GM21360 (cell line): ENCODE results near the gene PIM3.

Experiments used
- ATAC-seq: cut with Tn5 transposase; IDR thresholded peaks from one replicate; pipeline ENCODE4 v1.9.1; 2021; ENCODE audit warnings: mild to moderate bottlenecking, moderate library complexity; ENCODE audit not compliant: unreplicated experiment

PIM3 gene

GRCh38 chr22:49960159-49961004 lies at the start of gene PIM3:
PIM3 (plus strand) TSS chr22:49960772; CDS start chr22:49960948, 176 bp downstream.
- peak; percentile 48 for ATAC-seq

DNA sequence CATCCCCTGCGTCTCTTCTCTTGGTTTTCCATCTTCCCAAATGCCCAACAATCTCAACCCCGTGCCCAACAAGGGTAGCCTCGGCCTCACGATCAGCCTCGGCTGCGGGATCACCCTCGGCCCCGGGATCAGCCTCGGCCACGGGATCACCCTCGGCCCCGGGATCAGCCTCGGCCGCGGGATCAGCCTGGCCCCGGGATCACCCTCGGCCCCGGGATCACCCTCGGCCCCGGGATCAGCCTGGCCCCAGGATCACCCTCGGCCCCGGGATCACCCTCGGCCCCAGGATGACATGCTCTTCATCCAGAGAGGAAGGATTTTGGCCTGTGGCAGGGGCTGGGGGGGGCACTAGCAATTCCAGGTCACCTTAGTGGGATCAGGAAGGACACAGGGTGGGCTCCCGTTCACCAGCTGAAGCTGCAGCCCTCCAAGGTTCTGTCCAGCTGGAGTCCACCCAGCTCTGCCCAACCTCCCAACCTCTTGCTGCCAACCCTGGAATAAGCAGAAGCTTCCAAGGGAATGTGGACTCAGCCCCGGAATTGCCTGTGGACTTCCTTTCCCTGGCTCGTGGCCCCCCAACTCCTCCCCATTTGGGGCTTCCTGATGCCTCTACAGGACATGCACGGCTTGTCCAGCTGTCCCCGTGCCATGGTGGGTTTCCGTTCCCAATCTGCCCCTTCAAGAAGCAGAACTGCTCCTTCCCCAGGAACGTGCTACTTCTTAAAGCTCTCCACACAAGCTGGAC lies 48.5 kb upstream of the PIM3 start:
- ATAC-seq = no peak

DNA sequence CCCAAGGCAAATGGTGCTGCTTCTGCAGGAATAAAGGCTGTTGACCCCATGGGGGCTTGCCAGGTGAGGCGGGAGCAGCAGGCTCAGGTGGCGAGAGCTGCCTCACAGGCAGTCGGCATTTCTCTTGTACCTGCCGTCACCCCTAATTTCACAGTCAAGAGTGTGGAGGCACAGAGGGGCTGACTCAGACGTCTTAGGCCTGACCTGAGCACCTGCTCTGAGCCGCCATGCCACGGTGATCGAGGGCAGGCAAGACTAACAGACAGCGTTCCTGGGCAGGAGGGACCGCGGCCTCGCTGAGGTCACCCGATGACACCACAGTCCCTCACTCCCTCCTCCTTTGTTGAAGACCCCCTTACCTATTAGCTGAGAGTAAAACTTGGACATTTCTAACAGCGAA lies 47.5 kb upstream of the PIM3 start:
- no peak for ATAC-seq

GRCh38 chr22:49913446-49913845 lies 47.1 kb upstream of the PIM3 start:
- no peak for ATAC-seq

GRCh38 chr22:49914256-49914655 lies 46.3 kb upstream of the PIM3 start:
- ATAC-seq = no peak

- no peak for ATAC-seq
Measured at GRCh38 chr22:49915610-49916009, 45.0 kb upstream of the PIM3 start.

DNA sequence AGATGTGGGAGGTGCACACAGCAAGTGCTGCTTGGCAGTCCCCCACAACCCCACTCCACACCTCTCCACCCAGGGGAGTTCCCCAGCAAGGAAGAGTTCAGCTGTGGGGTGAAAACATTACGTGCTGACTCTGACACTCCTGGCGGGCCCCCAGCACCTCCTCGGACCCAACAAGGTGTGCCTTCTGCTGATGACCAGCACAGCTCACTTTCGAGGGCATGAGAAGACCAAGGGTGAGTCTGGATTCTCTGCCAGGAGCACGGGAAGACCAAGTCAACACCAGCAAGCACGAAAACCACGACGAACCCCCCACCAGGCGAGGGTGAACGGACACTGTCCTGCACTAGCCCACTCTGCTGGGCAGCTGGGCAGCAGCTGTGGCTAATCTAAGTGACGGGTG lies 43.7 kb upstream of the PIM3 start:
- ATAC-seq = no peak

GRCh38 chr22:49917974-49918910 lies 42.3 kb upstream of the PIM3 start, which contains the start of the genes ALG12 and CRELD2:
ALG12 (minus strand) TSS chr22:49918438; CDS start chr22:49913765, 4,673 bp downstream.
CRELD2 (plus strand) TSS chr22:49918634; CDS start chr22:49918770, 136 bp downstream.
- peak; percentile 85 for ATAC-seq

DNA sequence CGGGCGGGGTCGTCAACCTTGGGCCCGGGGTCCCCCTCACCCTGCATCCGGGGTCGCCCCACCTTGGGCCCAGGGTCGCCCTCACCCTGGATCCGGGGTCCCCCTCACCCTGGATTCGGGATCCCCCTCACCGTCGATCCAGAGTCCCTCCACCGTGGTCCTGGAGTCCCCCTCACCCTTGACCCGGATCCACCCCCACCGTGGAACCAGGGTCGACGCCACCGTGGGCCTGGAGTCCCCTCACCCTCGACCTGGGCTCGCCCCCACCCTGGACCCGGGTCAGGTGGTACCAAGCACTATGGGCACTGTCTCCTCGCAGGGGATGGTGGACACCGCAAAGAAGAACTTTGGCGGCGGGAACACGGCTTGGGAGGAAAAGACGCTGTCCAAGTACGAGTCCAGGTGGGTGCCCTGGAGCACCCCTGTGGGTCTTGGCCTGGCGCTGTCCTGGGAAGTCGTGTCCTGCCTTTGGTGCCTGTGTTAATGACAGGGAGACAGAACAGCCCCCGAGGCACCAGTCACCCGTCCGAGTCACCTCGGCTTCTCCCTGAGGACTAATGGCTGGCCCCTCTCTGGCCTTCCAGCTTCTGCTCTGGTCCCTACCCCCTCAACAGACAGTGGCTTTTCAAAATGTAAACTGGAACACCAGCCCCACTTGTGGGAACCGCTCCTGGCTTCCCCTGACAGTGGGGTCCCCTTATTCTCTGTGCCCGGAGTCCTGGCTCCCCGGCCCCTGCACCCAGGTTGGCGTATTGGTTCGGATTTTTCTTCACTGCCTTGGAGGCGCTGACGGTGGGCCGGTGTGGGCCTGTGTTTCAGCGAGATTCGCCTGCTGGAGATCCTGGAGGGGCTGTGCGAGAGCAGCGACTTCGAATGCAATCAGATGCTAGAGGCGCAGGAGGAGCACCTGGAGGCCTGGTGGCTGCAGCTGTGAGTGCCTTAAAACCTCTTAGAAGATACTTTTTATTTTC lies 41.4 kb upstream of the PIM3 start:
- no peak for ATAC-seq

DNA sequence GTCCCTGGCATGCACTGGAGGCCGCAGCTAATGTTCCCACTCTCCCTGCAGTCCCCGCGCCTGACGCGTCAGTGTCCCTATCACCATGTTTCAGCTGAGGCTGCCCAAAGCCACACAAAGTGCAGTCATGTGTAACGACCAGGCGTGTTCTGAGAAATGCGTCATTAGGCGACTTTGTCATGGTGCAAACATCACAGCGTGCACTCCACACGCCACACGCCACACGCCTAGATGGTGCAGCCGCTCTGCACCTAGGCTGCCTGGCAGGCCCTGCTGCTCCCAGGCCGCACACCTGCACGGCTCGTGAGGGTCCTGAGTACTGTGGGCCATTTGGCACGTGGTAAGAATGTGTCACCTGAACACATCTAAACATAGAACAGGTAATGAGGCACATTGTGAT lies 39.7 kb upstream of the PIM3 start:
- ATAC-seq = no peak

DNA sequence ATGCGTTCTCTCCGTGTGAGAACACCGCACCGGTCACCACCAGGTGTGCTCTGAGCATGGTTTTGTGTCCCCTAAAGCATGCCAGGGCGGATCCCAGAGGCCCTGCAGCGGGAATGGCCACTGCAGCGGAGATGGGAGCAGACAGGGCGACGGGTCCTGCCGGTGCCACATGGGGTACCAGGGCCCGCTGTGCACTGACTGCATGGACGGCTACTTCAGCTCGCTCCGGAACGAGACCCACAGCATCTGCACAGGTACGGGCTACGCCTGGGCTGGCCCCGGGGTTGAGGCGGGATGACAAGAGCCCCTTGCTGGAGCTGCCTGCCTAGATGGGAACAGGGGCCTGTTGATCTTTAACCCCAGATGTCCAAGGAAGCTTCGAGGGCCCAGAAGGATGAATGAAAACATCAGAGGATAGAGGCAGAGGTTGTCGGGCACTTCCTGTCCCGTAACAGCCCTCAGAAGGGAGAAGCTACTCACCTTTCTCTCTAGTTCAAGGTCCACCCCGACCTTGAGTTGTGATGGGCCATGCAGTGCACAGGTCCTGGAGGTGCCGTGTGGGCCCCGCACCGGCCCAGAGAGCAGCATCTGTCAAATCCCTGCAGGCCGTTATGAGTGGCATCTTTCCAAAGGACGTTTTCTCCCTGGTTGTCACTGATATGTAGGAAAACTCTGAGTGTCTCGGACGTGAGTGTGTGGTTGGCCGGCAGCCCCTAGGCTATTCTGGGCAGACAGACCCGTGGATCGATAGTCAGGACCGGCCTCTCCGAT lies 38.9 kb upstream of the PIM3 start:
- ATAC-seq = no peak

GRCh38 chr22:49922484-49922883 lies 38.1 kb upstream of the PIM3 start:
- no peak for ATAC-seq

GRCh38 chr22:49922926-49923325 lies 37.6 kb upstream of the PIM3 start:
- no peak for ATAC-seq

DNA sequence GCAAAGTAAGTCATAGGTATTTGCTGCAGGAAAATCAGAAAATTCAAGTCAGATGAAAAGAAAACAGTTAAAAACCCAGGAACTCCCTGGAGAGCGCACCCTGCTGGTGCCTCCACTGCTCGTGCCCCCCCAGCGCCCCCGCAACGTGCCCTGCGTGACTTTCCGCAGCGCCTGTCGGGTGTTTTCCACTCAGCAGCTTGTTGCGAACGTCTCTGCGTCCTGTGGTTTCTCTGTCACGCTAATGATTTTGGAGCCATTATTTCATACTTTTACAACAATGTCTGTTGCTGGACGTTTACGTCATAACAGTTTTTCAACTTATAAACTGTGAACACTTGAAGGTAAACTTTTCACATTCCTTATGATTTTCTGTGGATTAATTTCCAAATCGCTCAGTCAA lies 37.1 kb upstream of the PIM3 start:
- ATAC-seq = no peak

- no peak for ATAC-seq
Measured at GRCh38 chr22:49924113-49924833, 36.3 kb upstream of the PIM3 start.

DNA sequence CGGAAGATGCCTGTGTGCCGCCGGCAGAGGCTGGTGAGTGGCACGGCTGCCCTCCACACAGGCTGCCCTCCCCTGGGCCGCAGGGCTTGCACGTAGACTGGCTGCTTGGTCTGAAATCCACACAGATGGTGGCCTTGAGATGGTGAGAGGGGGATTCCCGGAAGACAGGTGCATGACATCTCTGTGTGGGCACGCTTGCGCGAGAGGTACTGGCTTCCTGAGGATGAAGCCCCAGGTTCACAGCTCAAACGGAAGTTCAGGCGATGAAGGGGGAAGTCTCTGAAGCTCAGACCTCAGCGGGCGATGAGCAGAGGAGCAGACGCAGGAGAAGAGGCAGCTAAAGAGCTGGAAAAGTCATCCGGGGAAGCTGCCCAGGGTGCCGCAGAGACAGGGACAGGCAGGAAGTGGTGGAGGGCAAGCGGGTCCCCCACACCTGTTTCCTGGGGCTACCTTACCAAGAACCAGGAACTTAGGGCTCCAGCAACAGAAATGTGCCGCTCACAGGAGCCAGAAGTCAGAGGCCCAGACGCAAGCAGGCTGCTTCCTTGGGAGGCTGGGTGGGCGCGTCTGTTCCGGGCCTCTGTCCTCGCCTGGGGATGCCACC lies 34.9 kb upstream of the PIM3 start:
- no peak for ATAC-seq

GRCh38 chr22:49926916-49927315 lies 33.7 kb upstream of the PIM3 start:
- no peak for ATAC-seq
